GM19035 (cell line): Measurements from ENCODE around the gene AK8.
"Not testable (repeated sequence)": the region's sequence is repeated elsewhere in the genome, so short reads cannot be mapped to it uniquely, and the experiment has no call there.

ENCODE experiments used
- ATAC-seq: cut with Tn5 transposase; IDR thresholded peaks from one replicate; pipeline ENCODE4 v1.9.1; 2021; ENCODE audit not compliant: unreplicated experiment

Gene AK8

GRCh38 chr9:132774886-132775285 lies 103.2 kb downstream of the AK8 start:
- no peak for ATAC-seq

GRCh38 chr9:132773764-132774339 lies 104.2 kb downstream of the AK8 start:
- no peak for ATAC-seq

- ATAC-seq = no peak
Measured at GRCh38 chr9:132773093-132773492, 105.0 kb downstream of the AK8 start.

- not testable (repeated sequence) for ATAC-seq
Measured at GRCh38 chr9:132771752-132772151, 106.3 kb downstream of the AK8 start.

GRCh38 chr9:132770770-132771310 lies 107.2 kb downstream of the AK8 start:
- no peak for ATAC-seq

GRCh38 chr9:132769906-132770769 lies 107.9 kb downstream of the AK8 start:
- peak; percentile 72 for ATAC-seq

GRCh38 chr9:132768932-132769905 lies 108.9 kb downstream of the AK8 start:
- ATAC-seq = peak; percentile 49

- ATAC-seq = no peak
Measured at GRCh38 chr9:132763574-132763973, 114.5 kb downstream of the AK8 start.

- no peak for ATAC-seq
Measured at GRCh38 chr9:132762896-132763295, 115.2 kb downstream of the AK8 start.

- no peak for ATAC-seq
Measured at GRCh38 chr9:132761602-132762001, 116.5 kb downstream of the AK8 start.

GRCh38 chr9:132760057-132760456 lies 118.0 kb downstream of the AK8 start:
- no peak for ATAC-seq

GRCh38 chr9:132757016-132757415 lies 121.1 kb downstream of the AK8 start:
- no peak for ATAC-seq

- no peak for ATAC-seq
Measured at GRCh38 chr9:132756214-132756845, 121.8 kb downstream of the AK8 start.

GRCh38 chr9:132755096-132755495 lies 123.0 kb downstream of the AK8 start:
- ATAC-seq = no peak

GRCh38 chr9:132754236-132754635 lies 123.8 kb downstream of the AK8 start:
- no peak for ATAC-seq

- ATAC-seq = no peak
Measured at GRCh38 chr9:132753593-132753880, 124.5 kb downstream of the AK8 start.

GRCh38 chr9:132752877-132753592 lies 125.0 kb downstream of the AK8 start:
- no peak for ATAC-seq

GRCh38 chr9:132750668-132751067 lies 127.4 kb downstream of the AK8 start:
- ATAC-seq = no peak

- no peak for ATAC-seq
Measured at GRCh38 chr9:132749306-132749705, 128.8 kb downstream of the AK8 start.

GRCh38 chr9:132748450-132748849 lies 129.6 kb downstream of the AK8 start:
- ATAC-seq = no peak
